IMR-90 (cell line): ENCODE data around the gene DNAJC17. TPM values are rescaled to one million over a fixed set of nuclear protein-coding genes. Genes with fewer than 3 reads are reported as not detected.

Experiments used
- ATAC-seq: fragments of 200-7000 bp; cut with Tn5 transposase; 2 replicates; pipeline ENCODE4 v1.9.1; 2020; ENCODE audit warnings: low read depth, mild to moderate bottlenecking, moderate library complexity
- BruUV-seq: library from RNA; stranded (reverse); fragments of 400-500 nt; replicated peaks from 2 replicates; lab custom pipeline; 2021; lab: Mats Ljungman, UMichigan
- CTCF ChIA-PET: fragments of 300-600 bp; formaldehyde crosslinking; extraction: SDS; loops from one replicate; lab custom pipeline; 2021; ENCODE audit warnings: antibody characterized with exemption; lab: Yijun Ruan, JAX
- POLR2A ChIA-PET: fragments of 300-600 bp; sonication (Branson Sonifier 250); formaldehyde crosslinking; loops from one replicate; lab custom pipeline; 2022; ENCODE audit warnings: antibody characterized with exemption; ENCODE audit not compliant: unreplicated experiment; lab: Charles Lee
- DNase-seq: peaks from one replicate; pipeline ENCODE4 v3.0.0; 2013
- H2AFZ ChIP-seq: replicated peaks from 2 replicates; pipeline ENCODE3; 2013; ENCODE audit warnings: low read length, mild to moderate bottlenecking; ENCODE audit not compliant: poor library complexity
- H2AK5ac ChIP-seq: 2 replicates; pipeline ENCODE4 v1.6.1; 2013; ENCODE audit warnings: low read depth, low read length, inconsistent platforms
- H2AK9ac ChIP-seq: replicated peaks from 2 replicates; pipeline ENCODE3; 2013; ENCODE audit warnings: mild to moderate bottlenecking, low read depth, low read length, moderate library complexity; ENCODE audit not compliant: poor library complexity
- H2BK120ac ChIP-seq: 2 replicates; pipeline ENCODE4 v1.6.1; 2013; ENCODE audit warnings: low read depth, low read length, inconsistent platforms
- H2BK15ac ChIP-seq: 3 replicates; pipeline ENCODE4 v1.6.1; 2013; ENCODE audit warnings: low read depth, low read length, inconsistent platforms
- H2BK20ac ChIP-seq: 2 replicates; pipeline ENCODE4 v1.6.1; 2013; ENCODE audit warnings: low read depth, mild to moderate bottlenecking, inconsistent platforms, low read length, moderate library complexity
- H2BK5ac ChIP-seq: 2 replicates; pipeline ENCODE4 v1.6.1; 2013; ENCODE audit warnings: mild to moderate bottlenecking, low read depth, low read length, inconsistent platforms; ENCODE audit not compliant: poor library complexity, severe bottlenecking
- H3K14ac ChIP-seq: replicated peaks from 2 replicates; pipeline ENCODE4 v1.6.1; 2013; ENCODE audit warnings: low read depth, low read length, inconsistent platforms
- H3K18ac ChIP-seq: 2 replicates; pipeline ENCODE4 v1.6.1; 2013; ENCODE audit warnings: low read depth, low read length, control low read depth
- H3K23ac ChIP-seq: 2 replicates; pipeline ENCODE4 v1.6.1; 2013; ENCODE audit warnings: low read depth, low read length, inconsistent platforms
- H3K27ac ChIP-seq: 2 replicates; pipeline ENCODE4 v1.5.1; 2013; ENCODE audit warnings: mild to moderate bottlenecking, control low read depth, low read length; ENCODE audit not compliant: insufficient read depth
- H3K27me3 ChIP-seq: 2 replicates; pipeline ENCODE4 v1.6.1; 2013; ENCODE audit warnings: low read length; ENCODE audit not compliant: control insufficient read depth, insufficient read depth
- H3K36me3 ChIP-seq: 2 replicates; pipeline ENCODE4 v1.6.1; 2013; ENCODE audit warnings: low read length, mixed read lengths; ENCODE audit not compliant: control insufficient read depth, insufficient read depth
- H3K4ac ChIP-seq: 2 replicates; pipeline ENCODE4 v1.6.1; 2013; ENCODE audit warnings: low read depth, low read length, inconsistent platforms
- H3K4me1 ChIP-seq: 2 replicates; pipeline ENCODE4 v1.6.1; 2013; ENCODE audit warnings: low read length, mixed read lengths; ENCODE audit not compliant: control insufficient read depth, insufficient read depth
- H3K4me2 ChIP-seq: 2 replicates; pipeline ENCODE4 v1.6.1; 2013; ENCODE audit warnings: low read depth, mild to moderate bottlenecking, control low read depth, low read length, moderate library complexity
- H3K4me3 ChIP-seq: 2 replicates; pipeline ENCODE4 v1.5.1; 2013; ENCODE audit warnings: low read depth, mild to moderate bottlenecking, control low read depth, low read length, moderate library complexity; ENCODE audit not compliant: insufficient read depth
- H3K56ac ChIP-seq: 2 replicates; pipeline ENCODE4 v1.6.1; 2013; ENCODE audit warnings: low read length, inconsistent platforms; ENCODE audit not compliant: insufficient read depth; ENCODE audit errors: extremely low read depth
- H3K79me1 ChIP-seq, 2 experiments: 2 replicates each; pipeline ENCODE4 v1.6.1; 2013; ENCODE audit warnings: low read length in 2 of 2, inconsistent platforms in 1 of 2, low read depth in 1 of 2
- H3K9ac ChIP-seq: 2 replicates; pipeline ENCODE4 v1.6.1; 2013; ENCODE audit warnings: low read depth, low read length, control low read depth
- H3K9me1 ChIP-seq: 2 replicates; pipeline ENCODE4 v1.6.1; 2013; ENCODE audit warnings: low read length, inconsistent platforms; ENCODE audit not compliant: insufficient read depth
- H3K9me3 ChIP-seq: 2 replicates; pipeline ENCODE4 v1.6.1; 2013; ENCODE audit warnings: low read length; ENCODE audit not compliant: control insufficient read depth, insufficient read depth
- H4K20me1 ChIP-seq: 2 replicates; pipeline ENCODE4 v1.6.1; 2013; ENCODE audit warnings: low read length, inconsistent platforms; ENCODE audit not compliant: insufficient read depth
- H4K5ac ChIP-seq: 2 replicates; pipeline ENCODE4 v1.6.1; 2013; ENCODE audit warnings: mild to moderate bottlenecking, low read depth, low read length, control low read depth
- H4K8ac ChIP-seq, 2 experiments: 2 replicates each; pipeline ENCODE4 v1.6.1; 2013; ENCODE audit warnings: low read depth in 2 of 2, low read length in 2 of 2, control low read depth in 1 of 2, inconsistent platforms in 1 of 2
- H4K91ac ChIP-seq: 2 replicates; pipeline ENCODE4 v1.6.1; 2013; ENCODE audit warnings: low read depth, low read length, inconsistent platforms; ENCODE audit not compliant: insufficient read depth
- BHLHE40 ChIP-seq: fragments of 150-350 bp; IDR thresholded peaks from 2 replicates; pipeline ENCODE4 v1.6.1; 2016; ENCODE audit warnings: mild to moderate bottlenecking, low read depth, low read length
- CEBPB ChIP-seq: IDR thresholded peaks from 2 replicates; pipeline ENCODE4 v1.6.1; 2012; ENCODE audit warnings: low read depth, low read length, improper control_type of control experiment
- CHD1 ChIP-seq: IDR thresholded peaks from 2 replicates; pipeline ENCODE4 v1.6.1; 2012; ENCODE audit warnings: low read depth, low read length, improper control_type of control experiment
- ELK1 ChIP-seq: fragments of 150-350 bp; IDR thresholded peaks from 2 replicates; pipeline ENCODE4 v1.6.1; 2016; ENCODE audit warnings: low read depth, mild to moderate bottlenecking, low read length, moderate library complexity, borderline replicate concordance
- MAZ ChIP-seq: IDR thresholded peaks from 2 replicates; pipeline ENCODE4 v1.6.1; 2012; ENCODE audit warnings: low read depth, mild to moderate bottlenecking, low read length, improper control_type of control experiment, moderate library complexity, borderline replicate concordance
- MXI1 ChIP-seq: IDR thresholded peaks from 2 replicates; pipeline ENCODE4 v1.6.1; 2012; ENCODE audit warnings: low read depth, mild to moderate bottlenecking, low read length, moderate library complexity, borderline replicate concordance
- RAD21 ChIP-seq: IDR thresholded peaks from 2 replicates; pipeline ENCODE4 v1.6.1; 2012; ENCODE audit warnings: low read length, improper control_type of control experiment
- RFX5 ChIP-seq: IDR thresholded peaks from 2 replicates; pipeline ENCODE4 v1.8.0; 2012; ENCODE audit warnings: low read depth, mild to moderate bottlenecking, low read length, moderate library complexity
- WGBS, 2 experiments: methylation state at CpG; one replicate each; pipeline versions ENCODE4 v1.1.5 to v1.1.7; 2013; ENCODE audit warnings: missing lambda C conversion rate in 2 of 2; ENCODE audit not compliant: insufficient read length in 1 of 2; ENCODE audit errors: extremely low coverage in 2 of 2; 5-methylcytosine and 5-hydroxymethylcytosine counted together
- dilution Hi-C: fragments of 300-500 bp; cut with HindIII; formaldehyde crosslinking; loops from one replicate; pipeline ENCODE4 v1.14.3; 2018; ENCODE audit warnings: low sequenced_read_pairs; ENCODE audit not compliant: unreplicated experiment
- in situ Hi-C: fragments of 300-500 bp; cut with MboI; formaldehyde crosslinking; loops from 3 replicates; pipeline ENCODE4 v1.14.3; 2019; ENCODE audit warnings: low sequenced_read_pairs, inconsistent platforms, mixed read lengths
- intact Hi-C: fragments of 100-400 bp; cut with micrococcal nuclease; formaldehyde crosslinking; loops from 2 replicates; pipeline ENCODE4 v1.10.0; 2022
- polyA plus RNA-seq, 3 experiments: library from polyadenylated mRNA; depleted of rRNA; stranded (reverse); fragments of >200 nt; gene quantifications; 2 replicates each; pipeline ENCODE4 v1.2.3, GENCODE V29; 2012; ENCODE audit warnings: low replicate concordance in 1 of 3
- total RNA-seq: library from RNA; depleted of rRNA; stranded (reverse); fragments of >200 nt; gene quantifications from 2 replicates; pipeline ENCODE4 v1.2.3, GENCODE V29; 2012
- TF ChIP-seq, protein P1 (sequence below): conservative IDR thresholded peaks from 2 replicates; pipeline ENCODE4 v1.5.1; 2012; ENCODE audit warnings: mild to moderate bottlenecking, low read depth, low read length, improper control_type of control experiment

Gene DNAJC17
- total and polyA plus RNA-seq, 2 of the 4 experiments (the other 2 are of a cell fraction) = 58.6 to 107 TPM

DNA sequence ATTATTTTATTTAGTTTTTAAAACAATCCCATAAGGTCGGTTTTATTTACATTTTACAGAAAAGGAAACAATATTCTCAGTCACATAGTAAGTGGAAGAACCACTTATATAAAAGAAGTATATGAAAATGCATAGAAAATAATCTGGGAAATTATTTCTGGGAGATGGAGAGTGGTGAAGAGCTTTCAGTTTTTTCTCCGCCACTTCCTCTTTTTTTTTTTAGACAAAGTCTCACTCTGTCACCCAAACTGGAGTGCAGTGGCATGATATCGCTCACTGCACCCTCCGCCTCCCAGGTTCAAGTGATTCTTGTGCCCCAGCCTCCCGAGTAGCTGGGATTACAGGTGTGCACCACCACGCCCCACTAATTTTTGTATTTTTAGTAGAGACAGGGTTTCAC is 91.1 kb downstream of the DNAJC17 start:
- Histone ChIP-seq H4K20me1 (no peaks in the 10 kb centered on the region), H3K9ac (no peak overlapping the region), H2BK20ac (no peak overlapping the region), H2BK120ac (no peak overlapping the region), H3K27ac (no peak overlapping the region), H2AK5ac (no peak overlapping the region), H3K79me1 (peaks cover 3 to 6% of the 10 kb centered on the region in 2 experiments; a peak in 2 of 4 replicates), H3K4ac (no peak overlapping the region), H3K23ac (no peak overlapping the region), H3K14ac (no peak overlapping the region), H3K4me2 (no peak overlapping the region), H3K27me3 (no peaks in the 10 kb centered on the region), H2AFZ (no peak overlapping the region), H3K9me1 (no peaks in the 10 kb centered on the region), H4K5ac (no peak overlapping the region), H2BK5ac (no peak overlapping the region), H2AK9ac (no peak overlapping the region), H2BK15ac (no peak overlapping the region), H3K4me3 (no peak overlapping the region), H3K18ac (no peak overlapping the region), H3K56ac (no peak overlapping the region), H4K8ac (no peak overlapping the region), H4K91ac (no peak overlapping the region), H3K36me3 (0 out of 2 replicates have a peak, but pooled peaks cover 1% of the 10 kb centered on the region), H3K9me3 (no peaks in the 10 kb centered on the region), H3K4me1 (no peaks in the 10 kb centered on the region)
- TF ChIP-seq MAZ (no peak), RFX5 (no peak), RAD21 (no peak), BHLHE40 (no peak), MXI1 (no peak), CEBPB (no peak), CHD1 (no peak), ELK1 (no peak)
- TF ChIP-seq, protein P1, sequence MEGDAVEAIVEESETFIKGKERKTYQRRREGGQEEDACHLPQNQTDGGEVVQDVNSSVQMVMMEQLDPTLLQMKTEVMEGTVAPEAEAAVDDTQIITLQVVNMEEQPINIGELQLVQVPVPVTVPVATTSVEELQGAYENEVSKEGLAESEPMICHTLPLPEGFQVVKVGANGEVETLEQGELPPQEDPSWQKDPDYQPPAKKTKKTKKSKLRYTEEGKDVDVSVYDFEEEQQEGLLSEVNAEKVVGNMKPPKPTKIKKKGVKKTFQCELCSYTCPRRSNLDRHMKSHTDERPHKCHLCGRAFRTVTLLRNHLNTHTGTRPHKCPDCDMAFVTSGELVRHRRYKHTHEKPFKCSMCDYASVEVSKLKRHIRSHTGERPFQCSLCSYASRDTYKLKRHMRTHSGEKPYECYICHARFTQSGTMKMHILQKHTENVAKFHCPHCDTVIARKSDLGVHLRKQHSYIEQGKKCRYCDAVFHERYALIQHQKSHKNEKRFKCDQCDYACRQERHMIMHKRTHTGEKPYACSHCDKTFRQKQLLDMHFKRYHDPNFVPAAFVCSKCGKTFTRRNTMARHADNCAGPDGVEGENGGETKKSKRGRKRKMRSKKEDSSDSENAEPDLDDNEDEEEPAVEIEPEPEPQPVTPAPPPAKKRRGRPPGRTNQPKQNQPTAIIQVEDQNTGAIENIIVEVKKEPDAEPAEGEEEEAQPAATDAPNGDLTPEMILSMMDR = no peak
- DNase-seq = no peak
- BruUV-seq = no TSS peak
- dilution Hi-C loops (no loop called here), in situ Hi-C loops (no loop called here), intact Hi-C loops (no loop called here)
- ChIA-PET CTCF (interaction anchor here (0.6 kb wide), 1 partner anchor 118 kb away, joined by 3 read pairs; no protein-coding TSS in a partner anchor), POLR2A (no interaction called here)
- ATAC-seq = no peak
- 100% methylated on average over 1 of the region's 6 CpGs; no CpG with 5 or more reads in 1 of the 2 experiments for WGBS, 2 experiments
